ENCODE measurements around the gene KHDRBS2.

DNA sequence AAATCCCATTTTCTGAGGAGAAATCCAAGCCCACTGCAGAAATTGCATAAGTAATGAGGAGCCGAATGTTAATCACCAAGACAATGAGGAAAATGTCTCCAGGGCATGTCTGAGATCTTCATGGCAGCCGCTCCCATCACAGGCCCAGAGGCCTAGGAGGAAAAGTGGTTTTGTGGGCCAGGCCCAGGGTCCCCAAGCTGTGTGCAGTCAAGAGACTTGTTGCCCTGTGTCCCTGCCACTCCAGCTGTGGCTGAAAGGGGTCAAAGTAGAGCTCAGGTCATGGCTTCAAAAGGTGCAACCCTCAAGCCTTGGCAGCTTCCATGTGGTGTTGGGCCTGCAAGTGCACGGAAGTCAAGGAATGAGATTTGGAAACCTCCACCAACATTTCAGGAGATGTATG lies 276.6 kb downstream of the KHDRBS2 start:
- TF ChIP-seq, protein P1, sequence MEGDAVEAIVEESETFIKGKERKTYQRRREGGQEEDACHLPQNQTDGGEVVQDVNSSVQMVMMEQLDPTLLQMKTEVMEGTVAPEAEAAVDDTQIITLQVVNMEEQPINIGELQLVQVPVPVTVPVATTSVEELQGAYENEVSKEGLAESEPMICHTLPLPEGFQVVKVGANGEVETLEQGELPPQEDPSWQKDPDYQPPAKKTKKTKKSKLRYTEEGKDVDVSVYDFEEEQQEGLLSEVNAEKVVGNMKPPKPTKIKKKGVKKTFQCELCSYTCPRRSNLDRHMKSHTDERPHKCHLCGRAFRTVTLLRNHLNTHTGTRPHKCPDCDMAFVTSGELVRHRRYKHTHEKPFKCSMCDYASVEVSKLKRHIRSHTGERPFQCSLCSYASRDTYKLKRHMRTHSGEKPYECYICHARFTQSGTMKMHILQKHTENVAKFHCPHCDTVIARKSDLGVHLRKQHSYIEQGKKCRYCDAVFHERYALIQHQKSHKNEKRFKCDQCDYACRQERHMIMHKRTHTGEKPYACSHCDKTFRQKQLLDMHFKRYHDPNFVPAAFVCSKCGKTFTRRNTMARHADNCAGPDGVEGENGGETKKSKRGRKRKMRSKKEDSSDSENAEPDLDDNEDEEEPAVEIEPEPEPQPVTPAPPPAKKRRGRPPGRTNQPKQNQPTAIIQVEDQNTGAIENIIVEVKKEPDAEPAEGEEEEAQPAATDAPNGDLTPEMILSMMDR (IDR thresholded peaks at IDR 0.05; ENCODE audit: low read depth, low read length) = no peak
- TF ChIP-seq EZH2phosphoT487 (IDR thresholded peaks at IDR 0.05; ENCODE audit: low read depth) = no peak
